Activated CD8-positive, alpha-beta T cell treated with anti-CD3 and anti-CD28 coated beads, Interleukin-2, amount 10 ng/mL, durations not matched to agents 7 days and 5 days (primary cell): ENCODE results near the gene GLRA1. TPM values are rescaled to one million over a fixed set of nuclear protein-coding genes. Genes with fewer than 3 reads are reported as not detected.
A peak's percentile ranks its signal among the peaks of the same experiment; 100 is the strongest.
"Not testable (repeated sequence)": the region's sequence is repeated elsewhere in the genome, so short reads cannot be mapped to it uniquely, and the experiment has no call there.

ENCODE experiments used
- ATAC-seq: fragments of 150-1000 bp; cut with Tn5 transposase; one replicate; pipeline ENCODE4 v1.10.0; 2021; ENCODE audit warnings: moderate library complexity
- CTCF ChIA-PET: fragments of 350-600 bp; sonication (Branson Sonifier 250); formaldehyde crosslinking; loops from one replicate; lab custom pipeline; 2021; ENCODE audit warnings: antibody characterized with exemption; lab: Charles Lee
- POLR2A ChIA-PET: fragments of 350-600 bp; sonication (Branson Sonifier 250); formaldehyde crosslinking; loops from one replicate; lab custom pipeline; 2021; ENCODE audit warnings: antibody characterized with exemption; lab: Charles Lee
- DNase-seq: peaks from one replicate; pipeline ENCODE4 v3.0.0-alpha.2; 2020
- H3K27ac Mint-ChIP-seq: one replicate; pipeline ENCODE4 v1.8.0; 2021; ENCODE audit warnings: mild to moderate bottlenecking, mixed read lengths
- H3K27me3 Mint-ChIP-seq: one replicate; pipeline ENCODE4 v1.8.0; 2021; ENCODE audit warnings: low read depth, mixed read lengths
- H3K36me3 Mint-ChIP-seq: one replicate; pipeline ENCODE4 v1.8.0; 2021; ENCODE audit warnings: low read depth, mixed read lengths
- H3K4me1 Mint-ChIP-seq: one replicate; pipeline ENCODE4 v1.8.0; 2021; ENCODE audit warnings: low read depth, mixed read lengths
- H3K4me3 Mint-ChIP-seq: one replicate; pipeline ENCODE4 v1.8.0; 2021; ENCODE audit warnings: mild to moderate bottlenecking, mixed read lengths
- H3K9me3 Mint-ChIP-seq: one replicate; pipeline ENCODE4 v1.8.0; 2022; ENCODE audit warnings: mixed read lengths; ENCODE audit not compliant: insufficient read depth
- total RNA-seq, 2 experiments: library from RNA; stranded (reverse); gene quantifications; one replicate each; pipeline ENCODE4 v1.2.3, GENCODE V29; 2021

The GLRA1 gene
- total RNA-seq, 2 experiments from 2014 or later: not detected

GRCh38 chr5:151873701-151874100 lies 51.0 kb downstream of the GLRA1 start:
- Mint-ChIP-seq H3K4me3 (no peak overlapping the region), H3K36me3 (no peaks in the 10 kb centered on the region), H3K27ac (no peak overlapping the region), H3K27me3 (no peaks in the 10 kb centered on the region), H3K4me1 (peaks cover under 1% of the 10 kb centered on the region), H3K9me3 (no peaks in the 10 kb centered on the region)
- POLR2A ChIA-PET: no interaction called here
- no peak for DNase-seq
- no peak for ATAC-seq
- CTCF ChIA-PET: no interaction called here

GRCh38 chr5:151872701-151873100 lies 52.0 kb downstream of the GLRA1 start:
- Mint-ChIP-seq H3K27me3 (no peaks in the 10 kb centered on the region), H3K4me3 (no peak overlapping the region), H3K9me3 (no peaks in the 10 kb centered on the region), H3K36me3 (no peaks in the 10 kb centered on the region), H3K27ac (no peak overlapping the region), H3K4me1 (peaks cover 6% of the 10 kb centered on the region)
- no peak for ATAC-seq
- no peak for DNase-seq
- POLR2A ChIA-PET: no interaction called here
- CTCF ChIA-PET: no interaction called here

GRCh38 chr5:151870820-151871219 lies 53.8 kb downstream of the GLRA1 start:
- Mint-ChIP-seq H3K4me1 (peaks cover 6% of the 10 kb centered on the region), H3K4me3 (no peak overlapping the region), H3K9me3 (no peaks in the 10 kb centered on the region), H3K27me3 (no peaks in the 10 kb centered on the region), H3K36me3 (no peaks in the 10 kb centered on the region), H3K27ac (no peak overlapping the region)
- POLR2A ChIA-PET: no interaction called here
- CTCF ChIA-PET: no interaction called here
- ATAC-seq: no peak
- DNase-seq: no peak

- ATAC-seq (no peak), DNase-seq (no peak)
- Mint-ChIP-seq H3K9me3 (no peaks in the 10 kb centered on the region), H3K27me3 (no peaks in the 10 kb centered on the region), H3K4me1 (peaks cover 6% of the 10 kb centered on the region), H3K27ac (no peak overlapping the region), H3K4me3 (no peak overlapping the region), H3K36me3 (no peaks in the 10 kb centered on the region)
- ChIA-PET CTCF (interaction anchor here (1.0 kb wide), 1 partner anchor 273 kb away, joined by 3 read pairs; no protein-coding TSS in a partner anchor), POLR2A (no interaction called here)
Observed at GRCh38 chr5:151870271-151870670, 54.4 kb downstream of the GLRA1 start.

- Mint-ChIP-seq H3K4me3 (no peak overlapping the region), H3K4me1 (peaks cover 6% of the 10 kb centered on the region), H3K27ac (no peak overlapping the region), H3K27me3 (no peaks in the 10 kb centered on the region), H3K9me3 (no peaks in the 10 kb centered on the region), H3K36me3 (no peaks in the 10 kb centered on the region)
- ChIA-PET POLR2A (no interaction called here), CTCF (interaction anchor here (1.0 kb wide), 1 partner anchor 274 kb away, joined by 3 read pairs; no protein-coding TSS in a partner anchor)
- ATAC-seq: no peak
- no peak for DNase-seq
Observed at GRCh38 chr5:151869843-151870242, 54.8 kb downstream of the GLRA1 start.

DNA sequence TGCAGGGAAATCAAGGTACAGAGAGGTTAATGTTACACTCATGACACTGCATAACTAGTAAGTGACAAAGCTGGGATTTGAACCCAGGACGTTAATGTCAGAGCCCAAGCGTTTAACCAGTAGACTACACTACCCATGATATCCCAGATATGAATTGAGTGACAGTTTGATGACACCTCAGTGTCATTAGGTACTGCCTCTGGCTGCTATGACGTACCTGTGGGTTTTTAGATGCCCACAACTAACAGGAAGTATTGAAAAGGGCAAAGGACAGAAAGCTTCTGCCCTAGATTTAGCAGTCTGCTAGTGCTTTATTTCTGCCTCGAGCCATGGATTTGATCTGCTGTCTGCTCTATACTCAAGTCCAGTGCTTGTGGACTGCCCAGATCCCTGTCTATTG lies 56.2 kb downstream of the GLRA1 start:
- DNase-seq (peak; percentile 28), ATAC-seq (peak; percentile 49)
- H3K36me3 Mint-ChIP-seq: no peaks in the 10 kb centered on the region
- ChIA-PET POLR2A (no interaction called here), CTCF (interaction anchor here (1.6 kb wide), 1 partner anchor 10 kb away, joined by 3 read pairs; no protein-coding TSS in a partner anchor)
- no peak overlapping the region for H3K4me3 Mint-ChIP-seq
- H3K9me3 Mint-ChIP-seq: no peaks in the 10 kb centered on the region
- no peaks in the 10 kb centered on the region for H3K27me3 Mint-ChIP-seq
- peaks cover 6% of the 10 kb centered on the region for H3K4me1 Mint-ChIP-seq
- no peak overlapping the region for H3K27ac Mint-ChIP-seq

GRCh38 chr5:151864061-151864748 lies 60.4 kb downstream of the GLRA1 start:
- DNase-seq: no peak
- Mint-ChIP-seq H3K9me3 (no peaks in the 10 kb centered on the region), H3K4me1 (peaks cover 6% of the 10 kb centered on the region), H3K27ac (no peak overlapping the region), H3K27me3 (no peaks in the 10 kb centered on the region), H3K36me3 (no peaks in the 10 kb centered on the region), H3K4me3 (no peak overlapping the region)
- POLR2A ChIA-PET: interaction anchor here (0.6 kb wide), 1 partner anchor 238 kb away, joined by 3 read pairs; no protein-coding TSS in a partner anchor
- CTCF ChIA-PET: interaction anchor here (1.5 kb wide), 1 partner anchor 279 kb away, joined by 3 read pairs; no protein-coding TSS in a partner anchor
- ATAC-seq: no peak

GRCh38 chr5:151863566-151863965 lies 61.1 kb downstream of the GLRA1 start:
- Mint-ChIP-seq H3K9me3 (no peaks in the 10 kb centered on the region), H3K4me3 (no peak overlapping the region), H3K4me1 (peaks cover 4% of the 10 kb centered on the region), H3K27me3 (no peaks in the 10 kb centered on the region), H3K36me3 (no peaks in the 10 kb centered on the region), H3K27ac (no peak overlapping the region)
- ChIA-PET CTCF (no interaction called here), POLR2A (interaction anchor here (0.6 kb wide), 1 partner anchor 239 kb away, joined by 3 read pairs; no protein-coding TSS in a partner anchor)
- DNase-seq (no peak), ATAC-seq (no peak)

DNA sequence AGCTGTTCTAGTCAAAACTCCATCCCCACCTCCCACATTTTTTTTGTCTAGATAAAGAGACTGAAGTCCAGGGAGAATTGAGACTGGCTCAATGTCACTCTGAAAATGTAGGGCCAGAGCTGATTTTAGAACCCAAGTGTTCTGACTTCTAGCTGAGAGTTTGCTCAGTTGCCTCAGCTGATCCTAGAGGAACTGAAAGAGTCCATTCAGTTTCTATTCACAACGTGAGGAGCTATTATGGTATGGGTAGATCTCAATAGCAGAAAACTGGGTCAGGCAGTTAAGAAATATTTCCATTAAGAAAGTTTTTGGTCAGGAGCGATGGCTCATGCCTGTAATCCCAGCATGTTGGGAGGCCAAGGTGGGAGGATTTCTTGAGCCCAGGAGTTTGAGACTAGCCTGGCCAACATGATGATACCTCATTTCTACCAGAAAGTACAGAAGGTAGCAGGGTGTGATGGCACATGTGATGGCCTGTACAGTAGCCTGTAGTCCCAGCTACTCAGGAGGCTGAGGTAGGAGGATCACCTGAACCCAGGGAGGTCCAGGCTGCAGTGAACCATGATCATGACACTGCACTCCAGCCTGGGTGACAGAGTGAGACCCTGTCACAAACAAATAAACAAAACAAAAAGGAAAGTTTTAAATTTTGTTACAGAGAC lies 61.7 kb downstream of the GLRA1 start:
- no peaks in the 10 kb centered on the region for H3K36me3 Mint-ChIP-seq
- H3K4me3 Mint-ChIP-seq: no peak overlapping the region
- H3K27ac Mint-ChIP-seq: no peak overlapping the region
- no peak for DNase-seq
- H3K27me3 Mint-ChIP-seq: no peaks in the 10 kb centered on the region
- POLR2A ChIA-PET: no interaction called here
- ATAC-seq: no peak
- no peaks in the 10 kb centered on the region for H3K4me1 Mint-ChIP-seq
- CTCF ChIA-PET: no interaction called here
- H3K9me3 Mint-ChIP-seq: no peaks in the 10 kb centered on the region

DNA sequence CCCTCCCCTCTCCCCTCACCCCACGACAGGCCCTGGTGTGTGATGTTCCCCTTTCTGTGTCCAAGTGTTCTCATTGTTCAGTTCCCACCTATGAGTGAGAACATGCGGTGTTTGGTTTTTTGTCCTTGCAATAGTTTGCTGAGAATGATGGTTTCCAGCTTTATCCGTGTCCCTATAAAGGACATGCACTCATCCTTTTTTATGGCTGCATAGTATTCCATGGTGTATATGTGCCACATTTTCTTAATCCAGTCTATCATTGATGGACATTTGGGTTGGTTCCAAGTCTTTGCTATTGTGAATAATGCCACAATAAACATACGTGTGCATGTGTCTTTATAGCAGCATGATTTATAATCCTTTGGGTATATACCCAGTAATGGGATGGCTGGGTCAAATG lies 63.8 kb downstream of the GLRA1 start:
- H3K4me1 Mint-ChIP-seq, H3K27ac Mint-ChIP-seq, DNase-seq, CTCF ChIA-PET, H3K9me3 Mint-ChIP-seq, H3K36me3 Mint-ChIP-seq, POLR2A ChIA-PET, H3K27me3 Mint-ChIP-seq, ATAC-seq, H3K4me3 Mint-ChIP-seq: not testable (repeated sequence)

GRCh38 chr5:151856861-151857260 lies 67.8 kb downstream of the GLRA1 start:
- Mint-ChIP-seq H3K9me3 (no peaks in the 10 kb centered on the region), H3K4me3 (no peak overlapping the region), H3K36me3 (no peaks in the 10 kb centered on the region), H3K27ac (no peak overlapping the region), H3K27me3 (no peaks in the 10 kb centered on the region), H3K4me1 (no peaks in the 10 kb centered on the region)
- POLR2A ChIA-PET: no interaction called here
- no peak for ATAC-seq
- no peak for DNase-seq
- CTCF ChIA-PET: no interaction called here

GRCh38 chr5:151855701-151856100 lies 69.0 kb downstream of the GLRA1 start:
- POLR2A ChIA-PET: no interaction called here

More at GRCh38 chr5:151855701-151856100, 69.0 kb downstream of the GLRA1 start:
- CTCF ChIA-PET: no interaction called here
- no peaks in the 10 kb centered on the region for H3K9me3 Mint-ChIP-seq
- H3K36me3 Mint-ChIP-seq: no peaks in the 10 kb centered on the region
- no peak overlapping the region for H3K27ac Mint-ChIP-seq
- ATAC-seq (no peak), DNase-seq (no peak)
- H3K4me1 Mint-ChIP-seq: no peaks in the 10 kb centered on the region
- H3K4me3 Mint-ChIP-seq: no peak overlapping the region
- no peaks in the 10 kb centered on the region for H3K27me3 Mint-ChIP-seq
